SK-N-SH (cell line): Measurements from ENCODE around the gene KLHDC10. TPM values are rescaled to one million over a fixed set of nuclear protein-coding genes. Genes with fewer than 3 reads are reported as not detected.

ENCODE experiments used
- CTCF ChIA-PET: fragments of 300-600, 350-600 bp; formaldehyde crosslinking; extraction: SDS; loops from one replicate; lab custom pipeline; 2021; lab: Yijun Ruan, JAX
- POLR2A ChIA-PET: fragments of 350-600 bp; sonication (Branson Sonifier 250); formaldehyde crosslinking; extraction: SDS; loops from one replicate; lab custom pipeline; 2020; ENCODE audit warnings: antibody characterized with exemption, inconsistent platforms; lab: Yijun Ruan, JAX
- DNase-seq: peaks from one replicate; pipeline ENCODE4 v3.0.0; 2012
- H2AFZ ChIP-seq: fragments of 200-600 bp; sonication (generic); 2 replicates; pipeline ENCODE4 v1.8.1; 2016; ENCODE audit warnings: antibody characterized with exemption, mild to moderate bottlenecking, low read depth
- H3F3A ChIP-seq: fragments of 200-600 bp; sonication (generic); replicated peaks from 2 replicates; pipeline ENCODE3; 2016; ENCODE audit warnings: antibody characterized with exemption, mild to moderate bottlenecking; ENCODE audit not compliant: insufficient read depth
- H3K27ac ChIP-seq, 2 experiments: fragments of 200-500 bp in 1 of 2; fragments of 200-600 bp in 1 of 2; sonication (Bioruptor generic) in 1 of 2; sonication (generic), shearing (Covaris generic) in 1 of 2; 2 replicates each; pipeline versions ENCODE4 v1.5.1 to v1.6.1; 2014 to 2016; ENCODE audit warnings: low read depth in 2 of 2, inconsistent platforms in 1 of 2, low read length in 1 of 2, mild to moderate bottlenecking in 1 of 2, mixed read lengths in 1 of 2
- H3K27me3 ChIP-seq: fragments of 200-600 bp; sonication (generic), shearing (Covaris generic); 2 replicates; pipeline ENCODE4 v1.6.1; 2016; ENCODE audit warnings: mixed run types; ENCODE audit not compliant: insufficient read depth
- H3K36me3 ChIP-seq, 2 experiments: fragments of 200-500 bp in 1 of 2; fragments of 200-600 bp in 1 of 2; sonication (Bioruptor generic) in 1 of 2; sonication (generic) in 1 of 2; replicated peaks in 1 of 2; 2 replicates each; pipeline versions ENCODE3 to v1.5.1; 2014 to 2016; ENCODE audit warnings: low read length in 1 of 2, mild to moderate bottlenecking in 1 of 2; ENCODE audit not compliant: insufficient read depth in 2 of 2, control insufficient read depth in 1 of 2
- H3K4me1 ChIP-seq, 2 experiments: fragments of 200-500 bp in 1 of 2; fragments of 200-600 bp in 1 of 2; sonication (Bioruptor generic) in 1 of 2; sonication (generic), shearing (Covaris generic) in 1 of 2; 2 replicates each; pipeline versions ENCODE4 v1.5.1 to v1.6.1; 2014 to 2016; ENCODE audit warnings: low read depth in 1 of 2, low read length in 1 of 2, mixed run types in 1 of 2; ENCODE audit not compliant: insufficient read depth in 2 of 2, control insufficient read depth in 1 of 2
- H3K4me2 ChIP-seq: fragments of 200-600 bp; sonication (generic), shearing (Covaris generic); 2 replicates; pipeline ENCODE4 v1.6.1; 2017; ENCODE audit warnings: mixed run types
- H3K4me3 ChIP-seq, 2 experiments: fragments of 200-500 bp in 1 of 2; fragments of 200-600 bp in 1 of 2; sonication (Bioruptor generic) in 1 of 2; sonication (generic), shearing (Covaris generic) in 1 of 2; 2 replicates each; pipeline versions ENCODE4 v1.5.1 to v1.8.1; 2014 to 2016; ENCODE audit warnings: low read depth in 2 of 2, inconsistent platforms in 1 of 2, low read length in 1 of 2, mild to moderate bottlenecking in 1 of 2, mixed read lengths in 1 of 2, moderate library complexity in 1 of 2
- H3K79me2 ChIP-seq: fragments of 200-600 bp; sonication (generic); 2 replicates; pipeline ENCODE4 v1.8.1; 2017; ENCODE audit warnings: mild to moderate bottlenecking; ENCODE audit not compliant: insufficient read depth
- H3K9ac ChIP-seq: fragments of 200-600 bp; sonication (generic); 2 replicates; pipeline ENCODE4 v1.6.1; 2017; ENCODE audit warnings: mixed run types
- H3K9me2 ChIP-seq: fragments of 200-600 bp; sonication (generic); 2 replicates; pipeline ENCODE4 v1.6.1; 2017; ENCODE audit warnings: mixed run types
- H3K9me3 ChIP-seq: fragments of 200-600 bp; sonication (generic); 2 replicates; pipeline ENCODE4 v1.6.1; 2017; ENCODE audit warnings: mixed run types, mild to moderate bottlenecking, moderate library complexity
- H4K20me1 ChIP-seq: fragments of 200-600 bp; sonication (generic); 2 replicates; pipeline ENCODE4 v1.6.1; 2017; ENCODE audit warnings: mild to moderate bottlenecking, mixed run types; ENCODE audit not compliant: insufficient read depth
- ELF1 ChIP-seq: IDR thresholded peaks from 2 replicates; pipeline ENCODE4 v1.4.0; 2012
- EZH2phosphoT487 ChIP-seq: fragments of 200-600 bp; sonication (generic); IDR thresholded peaks from 2 replicates; pipeline ENCODE4 v1.6.1; 2017; ENCODE audit warnings: low read depth, mixed run types, mild to moderate bottlenecking, antibody characterized with exemption, moderate library complexity, borderline replicate concordance
- FOXJ3 ChIP-seq: sonication (generic); formaldehyde crosslinking; IDR thresholded peaks from 2 replicates; pipeline ENCODE4 v1.5.1; 2020; ENCODE audit warnings: mild to moderate bottlenecking, missing genetic modification reagents
- FOXM1 ChIP-seq: IDR thresholded peaks from 2 replicates; pipeline ENCODE4 v1.4.0; 2012; ENCODE audit warnings: low read depth, mild to moderate bottlenecking
- MEF2A ChIP-seq: IDR thresholded peaks from 2 replicates; pipeline ENCODE4 v1.4.0; 2012; ENCODE audit warnings: low read depth, borderline replicate concordance
- NFIC ChIP-seq: IDR thresholded peaks from 2 replicates; pipeline ENCODE4 v1.4.0; 2012; ENCODE audit warnings: borderline replicate concordance
- POLR2AphosphoS5 ChIP-seq: IDR thresholded peaks from 2 replicates; pipeline ENCODE4 v1.6.1; 2012; ENCODE audit warnings: low read depth, low read length
- RAD21 ChIP-seq: IDR thresholded peaks from 2 replicates; pipeline ENCODE4 v1.6.1; 2012; ENCODE audit warnings: mild to moderate bottlenecking, low read length
- RCOR1 ChIP-seq: fragments of 150-350 bp; IDR thresholded peaks from 2 replicates; pipeline ENCODE4 v1.6.1; 2017; ENCODE audit warnings: antibody characterized with exemption, low read length
- RFX5 ChIP-seq: IDR thresholded peaks from 2 replicates; pipeline ENCODE4 v1.6.1; 2012; ENCODE audit warnings: mild to moderate bottlenecking, improper control_type of control experiment, low read length
- SIN3A ChIP-seq: IDR thresholded peaks from 2 replicates; pipeline ENCODE4 v1.6.1; 2012; ENCODE audit warnings: low read depth, mild to moderate bottlenecking, low read length, moderate library complexity, borderline replicate concordance
- SMC3 ChIP-seq: IDR thresholded peaks from 2 replicates; pipeline ENCODE4 v1.6.1; 2012; ENCODE audit warnings: low read depth, low read length, improper control_type of control experiment
- TAF1 ChIP-seq: IDR thresholded peaks from 2 replicates; pipeline ENCODE4 v1.6.1; 2012; ENCODE audit warnings: low read depth, mild to moderate bottlenecking, low read length, moderate library complexity, borderline replicate concordance
- TCF12 ChIP-seq: IDR thresholded peaks from 2 replicates; pipeline ENCODE4 v1.4.0; 2012
- WGBS: methylation state at CpG from one replicate; pipeline ENCODE4 v1.1.6; 2017; ENCODE audit warnings: low lambda C conversion rate; 5-methylcytosine and 5-hydroxymethylcytosine counted together
- polyA plus RNA-seq, 3 experiments: library from polyadenylated mRNA; depleted of rRNA; stranded (reverse); fragments of >200 nt; gene quantifications; 2 replicates each; pipeline ENCODE4 v1.2.3, GENCODE V29; 2012
- TF ChIP-seq, protein P1 (sequence below): IDR thresholded peaks from 2 replicates; pipeline ENCODE4 v1.4.0; 2012; ENCODE audit warnings: low read depth, borderline replicate concordance
- TF ChIP-seq, protein P2 (sequence below): fragments of 200-600 bp; sonication (generic); IDR thresholded peaks from 2 replicates; pipeline ENCODE4 v1.6.1; 2017; ENCODE audit warnings: antibody characterized with exemption, mild to moderate bottlenecking, moderate library complexity
- TF ChIP-seq, protein P3 (sequence below): IDR thresholded peaks from 2 replicates; pipeline ENCODE4 v1.6.1; 2012; ENCODE audit warnings: mild to moderate bottlenecking, low read depth, low read length, moderate library complexity
- TF ChIP-seq, protein P4 (sequence below): IDR thresholded peaks from 2 replicates; pipeline ENCODE4; 2012

Gene KLHDC10
- polyA plus RNA-seq, 1 of the 3 experiments (the other 2 are of a cell fraction) = 15.9 TPM

DNA sequence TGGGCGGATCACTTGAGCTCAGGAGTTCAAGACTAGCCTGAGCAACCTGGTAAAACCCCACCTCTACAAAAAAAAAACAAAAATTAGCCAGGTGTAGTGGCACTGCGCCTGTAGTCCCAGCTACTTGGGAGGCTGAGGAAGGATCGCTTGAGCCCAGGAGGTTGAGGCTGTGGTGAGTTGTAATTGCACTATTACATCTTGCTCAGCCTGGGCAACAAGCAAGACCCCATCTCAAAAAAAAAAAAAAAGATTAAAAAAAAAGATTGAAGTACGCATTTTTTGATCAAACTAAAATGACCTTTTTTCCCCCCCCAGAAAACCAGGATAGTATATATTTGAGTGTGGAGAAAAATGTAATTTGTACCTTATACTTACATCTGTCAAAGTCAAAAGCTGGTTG lies 29.8 kb upstream of the KLHDC10 start (continued):
- no peak for TF ChIP-seq SIN3A
- no peak for TF ChIP-seq RAD21
- TF ChIP-seq POLR2AphosphoS5 = no peak

DNA sequence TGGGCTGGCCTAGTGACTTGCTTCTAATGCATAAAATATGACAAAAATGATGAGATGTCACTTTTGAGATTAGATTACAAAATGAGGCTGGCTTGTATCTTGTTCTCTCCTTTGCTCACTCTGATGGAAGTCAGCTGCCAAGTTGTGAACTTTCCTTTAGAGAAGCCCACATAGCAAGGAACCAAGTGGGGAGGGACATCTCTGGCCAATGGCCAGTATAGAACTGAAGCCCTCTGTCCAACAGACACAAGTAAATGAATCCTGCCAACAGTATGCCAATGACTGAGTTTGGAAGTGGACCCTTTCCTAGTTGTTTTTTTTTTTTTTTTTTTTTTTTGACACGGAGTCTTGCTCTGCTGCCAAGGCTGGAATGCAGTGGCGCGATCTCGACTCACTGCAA lies 22.5 kb upstream of the KLHDC10 start:
- Histone ChIP-seq H3K27ac (no peak overlapping the region), H4K20me1 (no peaks in the 10 kb centered on the region), H3K4me2 (no peak overlapping the region), H3K4me1 (peaks cover 4 to 9% of the 10 kb centered on the region in 2 experiments; a peak in 3 of 4 replicates), H3K36me3 (peaks cover 11 to 21% of the 10 kb centered on the region in 2 experiments), H2AFZ (no peak overlapping the region), H3F3A (peaks cover 2% of the 10 kb centered on the region), H3K27me3 (no peaks in the 10 kb centered on the region), H3K9me3 (no peaks in the 10 kb centered on the region), H3K9me2 (0 out of 2 replicates have a peak, but pooled peaks cover 2% of the 10 kb centered on the region), H3K79me2 (peaks cover 43% of the 10 kb centered on the region), H3K9ac (no peak overlapping the region), H3K4me3 (no peak overlapping the region)
- no peak for DNase-seq
- POLR2A ChIA-PET = interaction anchor here (0.6 kb wide), 1 partner anchor 613 kb away, joined by 3 read pairs; the partner anchor contains the start of gene STRIP2
- CTCF ChIA-PET = no interaction called here
- 94% methylated on average over 4 of the region's 4 CpGs for WGBS
- TF ChIP-seq EZH2phosphoT487 (no peak), FOXJ3 (CRISPR knock-in tag) (no peak)

DNA sequence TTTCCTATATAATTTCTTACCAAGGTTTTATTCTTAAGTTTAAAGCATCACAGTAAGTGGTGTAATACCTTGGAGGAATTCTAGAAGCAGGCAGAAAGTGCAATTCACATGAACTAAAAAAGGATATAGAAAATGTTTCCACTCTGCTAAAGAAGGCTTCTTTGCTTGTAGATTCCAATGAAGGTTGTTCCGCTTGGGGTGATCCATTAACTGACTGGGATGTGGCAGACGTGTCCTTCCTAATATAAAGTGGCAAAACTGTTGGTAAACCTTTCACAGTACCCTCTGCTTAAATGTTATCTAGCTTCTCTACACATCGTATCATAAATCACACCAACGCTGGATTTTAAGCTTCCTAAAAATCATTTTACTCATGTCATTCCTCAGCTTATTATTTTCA lies 21.4 kb upstream of the KLHDC10 start:
- Histone ChIP-seq H3K27ac (no peak overlapping the region), H3F3A (peaks cover 6% of the 10 kb centered on the region), H3K79me2 (peaks cover 36% of the 10 kb centered on the region), H3K9ac (no peak overlapping the region), H4K20me1 (no peaks in the 10 kb centered on the region), H3K27me3 (no peaks in the 10 kb centered on the region), H3K4me2 (no peak overlapping the region), H3K4me1 (peaks cover 4 to 9% of the 10 kb centered on the region in 2 experiments; a peak in 3 of 4 replicates), H3K4me3 (no peak overlapping the region), H3K36me3 (peaks cover 9 to 17% of the 10 kb centered on the region in 2 experiments), H2AFZ (no peak overlapping the region), H3K9me2 (0 out of 2 replicates have a peak, but pooled peaks cover 3% of the 10 kb centered on the region), H3K9me3 (no peaks in the 10 kb centered on the region)
- 94% methylated on average over 4 of the region's 4 CpGs for WGBS
- POLR2A ChIA-PET = no interaction called here
- DNase-seq = no peak
- CTCF ChIA-PET = interaction anchor here (1.3 kb wide), 1 partner anchor 23 kb away, joined by 3 read pairs; no protein-coding TSS in a partner anchor
- no peak for TF ChIP-seq ELF1
- TF ChIP-seq, protein P1, sequence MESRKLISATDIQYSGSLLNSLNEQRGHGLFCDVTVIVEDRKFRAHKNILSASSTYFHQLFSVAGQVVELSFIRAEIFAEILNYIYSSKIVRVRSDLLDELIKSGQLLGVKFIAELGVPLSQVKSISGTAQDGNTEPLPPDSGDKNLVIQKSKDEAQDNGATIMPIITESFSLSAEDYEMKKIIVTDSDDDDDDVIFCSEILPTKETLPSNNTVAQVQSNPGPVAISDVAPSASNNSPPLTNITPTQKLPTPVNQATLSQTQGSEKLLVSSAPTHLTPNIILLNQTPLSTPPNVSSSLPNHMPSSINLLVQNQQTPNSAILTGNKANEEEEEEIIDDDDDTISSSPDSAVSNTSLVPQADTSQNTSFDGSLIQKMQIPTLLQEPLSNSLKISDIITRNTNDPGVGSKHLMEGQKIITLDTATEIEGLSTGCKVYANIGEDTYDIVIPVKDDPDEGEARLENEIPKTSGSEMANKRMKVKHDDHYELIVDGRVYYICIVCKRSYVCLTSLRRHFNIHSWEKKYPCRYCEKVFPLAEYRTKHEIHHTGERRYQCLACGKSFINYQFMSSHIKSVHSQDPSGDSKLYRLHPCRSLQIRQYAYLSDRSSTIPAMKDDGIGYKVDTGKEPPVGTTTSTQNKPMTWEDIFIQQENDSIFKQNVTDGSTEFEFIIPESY = no peak
- no peak for TF ChIP-seq RAD21
- TF ChIP-seq, protein P2, sequence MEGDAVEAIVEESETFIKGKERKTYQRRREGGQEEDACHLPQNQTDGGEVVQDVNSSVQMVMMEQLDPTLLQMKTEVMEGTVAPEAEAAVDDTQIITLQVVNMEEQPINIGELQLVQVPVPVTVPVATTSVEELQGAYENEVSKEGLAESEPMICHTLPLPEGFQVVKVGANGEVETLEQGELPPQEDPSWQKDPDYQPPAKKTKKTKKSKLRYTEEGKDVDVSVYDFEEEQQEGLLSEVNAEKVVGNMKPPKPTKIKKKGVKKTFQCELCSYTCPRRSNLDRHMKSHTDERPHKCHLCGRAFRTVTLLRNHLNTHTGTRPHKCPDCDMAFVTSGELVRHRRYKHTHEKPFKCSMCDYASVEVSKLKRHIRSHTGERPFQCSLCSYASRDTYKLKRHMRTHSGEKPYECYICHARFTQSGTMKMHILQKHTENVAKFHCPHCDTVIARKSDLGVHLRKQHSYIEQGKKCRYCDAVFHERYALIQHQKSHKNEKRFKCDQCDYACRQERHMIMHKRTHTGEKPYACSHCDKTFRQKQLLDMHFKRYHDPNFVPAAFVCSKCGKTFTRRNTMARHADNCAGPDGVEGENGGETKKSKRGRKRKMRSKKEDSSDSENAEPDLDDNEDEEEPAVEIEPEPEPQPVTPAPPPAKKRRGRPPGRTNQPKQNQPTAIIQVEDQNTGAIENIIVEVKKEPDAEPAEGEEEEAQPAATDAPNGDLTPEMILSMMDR = no peak
- TF ChIP-seq NFIC = no peak
- TF ChIP-seq MEF2A = no peak
- no peak for TF ChIP-seq TAF1
- no peak for TF ChIP-seq FOXM1
- no peak for TF ChIP-seq TCF12
- TF ChIP-seq SMC3 = no peak
- no peak for TF ChIP-seq POLR2AphosphoS5
- TF ChIP-seq, protein P3, sequence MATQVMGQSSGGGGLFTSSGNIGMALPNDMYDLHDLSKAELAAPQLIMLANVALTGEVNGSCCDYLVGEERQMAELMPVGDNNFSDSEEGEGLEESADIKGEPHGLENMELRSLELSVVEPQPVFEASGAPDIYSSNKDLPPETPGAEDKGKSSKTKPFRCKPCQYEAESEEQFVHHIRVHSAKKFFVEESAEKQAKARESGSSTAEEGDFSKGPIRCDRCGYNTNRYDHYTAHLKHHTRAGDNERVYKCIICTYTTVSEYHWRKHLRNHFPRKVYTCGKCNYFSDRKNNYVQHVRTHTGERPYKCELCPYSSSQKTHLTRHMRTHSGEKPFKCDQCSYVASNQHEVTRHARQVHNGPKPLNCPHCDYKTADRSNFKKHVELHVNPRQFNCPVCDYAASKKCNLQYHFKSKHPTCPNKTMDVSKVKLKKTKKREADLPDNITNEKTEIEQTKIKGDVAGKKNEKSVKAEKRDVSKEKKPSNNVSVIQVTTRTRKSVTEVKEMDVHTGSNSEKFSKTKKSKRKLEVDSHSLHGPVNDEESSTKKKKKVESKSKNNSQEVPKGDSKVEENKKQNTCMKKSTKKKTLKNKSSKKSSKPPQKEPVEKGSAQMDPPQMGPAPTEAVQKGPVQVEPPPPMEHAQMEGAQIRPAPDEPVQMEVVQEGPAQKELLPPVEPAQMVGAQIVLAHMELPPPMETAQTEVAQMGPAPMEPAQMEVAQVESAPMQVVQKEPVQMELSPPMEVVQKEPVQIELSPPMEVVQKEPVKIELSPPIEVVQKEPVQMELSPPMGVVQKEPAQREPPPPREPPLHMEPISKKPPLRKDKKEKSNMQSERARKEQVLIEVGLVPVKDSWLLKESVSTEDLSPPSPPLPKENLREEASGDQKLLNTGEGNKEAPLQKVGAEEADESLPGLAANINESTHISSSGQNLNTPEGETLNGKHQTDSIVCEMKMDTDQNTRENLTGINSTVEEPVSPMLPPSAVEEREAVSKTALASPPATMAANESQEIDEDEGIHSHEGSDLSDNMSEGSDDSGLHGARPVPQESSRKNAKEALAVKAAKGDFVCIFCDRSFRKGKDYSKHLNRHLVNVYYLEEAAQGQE = no peak
- TF ChIP-seq RCOR1 = no peak
- TF ChIP-seq, protein P4, sequence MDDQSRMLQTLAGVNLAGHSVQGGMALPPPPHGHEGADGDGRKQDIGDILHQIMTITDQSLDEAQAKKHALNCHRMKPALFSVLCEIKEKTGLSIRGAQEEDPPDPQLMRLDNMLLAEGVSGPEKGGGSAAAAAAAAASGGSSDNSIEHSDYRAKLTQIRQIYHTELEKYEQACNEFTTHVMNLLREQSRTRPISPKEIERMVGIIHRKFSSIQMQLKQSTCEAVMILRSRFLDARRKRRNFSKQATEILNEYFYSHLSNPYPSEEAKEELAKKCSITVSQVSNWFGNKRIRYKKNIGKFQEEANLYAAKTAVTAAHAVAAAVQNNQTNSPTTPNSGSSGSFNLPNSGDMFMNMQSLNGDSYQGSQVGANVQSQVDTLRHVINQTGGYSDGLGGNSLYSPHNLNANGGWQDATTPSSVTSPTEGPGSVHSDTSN = no peak
- TF ChIP-seq RFX5 = no peak
